IMR-90 (cell line): ENCODE measurements around the gene PREB. TPM values are rescaled to one million over a fixed set of nuclear protein-coding genes. Genes with fewer than 3 reads are reported as not detected.

ENCODE experiments used
- ATAC-seq: fragments of 200-7000 bp; cut with Tn5 transposase; 2 replicates; pipeline ENCODE4 v1.9.1; 2020; ENCODE audit warnings: low read depth, mild to moderate bottlenecking, moderate library complexity
- BruUV-seq: library from RNA; stranded (reverse); fragments of 400-500 nt; replicated peaks from 2 replicates; lab custom pipeline; 2021; lab: Mats Ljungman, UMichigan
- CTCF ChIA-PET: fragments of 300-600 bp; formaldehyde crosslinking; extraction: SDS; loops from one replicate; lab custom pipeline; 2021; ENCODE audit warnings: antibody characterized with exemption; lab: Yijun Ruan, JAX
- POLR2A ChIA-PET: fragments of 300-600 bp; sonication (Branson Sonifier 250); formaldehyde crosslinking; loops from one replicate; lab custom pipeline; 2022; ENCODE audit warnings: antibody characterized with exemption; ENCODE audit not compliant: unreplicated experiment; lab: Charles Lee
- DNase-seq: peaks from one replicate; pipeline ENCODE4 v3.0.0; 2013
- H2AFZ ChIP-seq: replicated peaks from 2 replicates; pipeline ENCODE3; 2013; ENCODE audit warnings: low read length, mild to moderate bottlenecking; ENCODE audit not compliant: poor library complexity
- H2AK5ac ChIP-seq: 2 replicates; pipeline ENCODE4 v1.6.1; 2013; ENCODE audit warnings: low read depth, low read length, inconsistent platforms
- H2AK9ac ChIP-seq: replicated peaks from 2 replicates; pipeline ENCODE3; 2013; ENCODE audit warnings: mild to moderate bottlenecking, low read depth, low read length, moderate library complexity; ENCODE audit not compliant: poor library complexity
- H2BK120ac ChIP-seq: 2 replicates; pipeline ENCODE4 v1.6.1; 2013; ENCODE audit warnings: low read depth, low read length, inconsistent platforms
- H2BK15ac ChIP-seq: 3 replicates; pipeline ENCODE4 v1.6.1; 2013; ENCODE audit warnings: low read depth, low read length, inconsistent platforms
- H2BK20ac ChIP-seq: 2 replicates; pipeline ENCODE4 v1.6.1; 2013; ENCODE audit warnings: low read depth, mild to moderate bottlenecking, inconsistent platforms, low read length, moderate library complexity
- H2BK5ac ChIP-seq: 2 replicates; pipeline ENCODE4 v1.6.1; 2013; ENCODE audit warnings: mild to moderate bottlenecking, low read depth, low read length, inconsistent platforms; ENCODE audit not compliant: poor library complexity, severe bottlenecking
- H3K14ac ChIP-seq: replicated peaks from 2 replicates; pipeline ENCODE4 v1.6.1; 2013; ENCODE audit warnings: low read depth, low read length, inconsistent platforms
- H3K18ac ChIP-seq: 2 replicates; pipeline ENCODE4 v1.6.1; 2013; ENCODE audit warnings: low read depth, low read length, control low read depth
- H3K23ac ChIP-seq: 2 replicates; pipeline ENCODE4 v1.6.1; 2013; ENCODE audit warnings: low read depth, low read length, inconsistent platforms
- H3K27ac ChIP-seq: 2 replicates; pipeline ENCODE4 v1.5.1; 2013; ENCODE audit warnings: mild to moderate bottlenecking, control low read depth, low read length; ENCODE audit not compliant: insufficient read depth
- H3K27me3 ChIP-seq: 2 replicates; pipeline ENCODE4 v1.6.1; 2013; ENCODE audit warnings: low read length; ENCODE audit not compliant: control insufficient read depth, insufficient read depth
- H3K36me3 ChIP-seq: 2 replicates; pipeline ENCODE4 v1.6.1; 2013; ENCODE audit warnings: low read length, mixed read lengths; ENCODE audit not compliant: control insufficient read depth, insufficient read depth
- H3K4ac ChIP-seq: 2 replicates; pipeline ENCODE4 v1.6.1; 2013; ENCODE audit warnings: low read depth, low read length, inconsistent platforms
- H3K4me1 ChIP-seq: 2 replicates; pipeline ENCODE4 v1.6.1; 2013; ENCODE audit warnings: low read length, mixed read lengths; ENCODE audit not compliant: control insufficient read depth, insufficient read depth
- H3K4me2 ChIP-seq: 2 replicates; pipeline ENCODE4 v1.6.1; 2013; ENCODE audit warnings: low read depth, mild to moderate bottlenecking, control low read depth, low read length, moderate library complexity
- H3K4me3 ChIP-seq: 2 replicates; pipeline ENCODE4 v1.5.1; 2013; ENCODE audit warnings: low read depth, mild to moderate bottlenecking, control low read depth, low read length, moderate library complexity; ENCODE audit not compliant: insufficient read depth
- H3K56ac ChIP-seq: 2 replicates; pipeline ENCODE4 v1.6.1; 2013; ENCODE audit warnings: low read length, inconsistent platforms; ENCODE audit not compliant: insufficient read depth; ENCODE audit errors: extremely low read depth
- H3K79me1 ChIP-seq, 2 experiments: 2 replicates each; pipeline ENCODE4 v1.6.1; 2013; ENCODE audit warnings: low read length in 2 of 2, inconsistent platforms in 1 of 2, low read depth in 1 of 2
- H3K9ac ChIP-seq: 2 replicates; pipeline ENCODE4 v1.6.1; 2013; ENCODE audit warnings: low read depth, low read length, control low read depth
- H3K9me1 ChIP-seq: 2 replicates; pipeline ENCODE4 v1.6.1; 2013; ENCODE audit warnings: low read length, inconsistent platforms; ENCODE audit not compliant: insufficient read depth
- H3K9me3 ChIP-seq: 2 replicates; pipeline ENCODE4 v1.6.1; 2013; ENCODE audit warnings: low read length; ENCODE audit not compliant: control insufficient read depth, insufficient read depth
- H4K20me1 ChIP-seq: 2 replicates; pipeline ENCODE4 v1.6.1; 2013; ENCODE audit warnings: low read length, inconsistent platforms; ENCODE audit not compliant: insufficient read depth
- H4K5ac ChIP-seq: 2 replicates; pipeline ENCODE4 v1.6.1; 2013; ENCODE audit warnings: mild to moderate bottlenecking, low read depth, low read length, control low read depth
- H4K8ac ChIP-seq, 2 experiments: 2 replicates each; pipeline ENCODE4 v1.6.1; 2013; ENCODE audit warnings: low read depth in 2 of 2, low read length in 2 of 2, control low read depth in 1 of 2, inconsistent platforms in 1 of 2
- H4K91ac ChIP-seq: 2 replicates; pipeline ENCODE4 v1.6.1; 2013; ENCODE audit warnings: low read depth, low read length, inconsistent platforms; ENCODE audit not compliant: insufficient read depth
- FOS ChIP-seq: fragments of 150-350 bp; IDR thresholded peaks from 2 replicates; pipeline ENCODE4 v1.6.1; 2016; ENCODE audit warnings: low read depth, low read length
- MAZ ChIP-seq: IDR thresholded peaks from 2 replicates; pipeline ENCODE4 v1.6.1; 2012; ENCODE audit warnings: low read depth, mild to moderate bottlenecking, low read length, improper control_type of control experiment, moderate library complexity, borderline replicate concordance
- RAD21 ChIP-seq: IDR thresholded peaks from 2 replicates; pipeline ENCODE4 v1.6.1; 2012; ENCODE audit warnings: low read length, improper control_type of control experiment
- SMC3 ChIP-seq: fragments of 150-350 bp; IDR thresholded peaks from 2 replicates; pipeline ENCODE4 v1.6.1; 2016; ENCODE audit warnings: low read depth, mild to moderate bottlenecking, antibody characterized with exemption, low read length, moderate library complexity
- WGBS, 2 experiments: methylation state at CpG; one replicate each; pipeline versions ENCODE4 v1.1.5 to v1.1.7; 2013; ENCODE audit warnings: missing lambda C conversion rate in 2 of 2; ENCODE audit not compliant: insufficient read length in 1 of 2; ENCODE audit errors: extremely low coverage in 2 of 2; 5-methylcytosine and 5-hydroxymethylcytosine counted together
- dilution Hi-C: fragments of 300-500 bp; cut with HindIII; formaldehyde crosslinking; loops from one replicate; pipeline ENCODE4 v1.14.3; 2018; ENCODE audit warnings: low sequenced_read_pairs; ENCODE audit not compliant: unreplicated experiment
- in situ Hi-C: fragments of 300-500 bp; cut with MboI; formaldehyde crosslinking; loops from 3 replicates; pipeline ENCODE4 v1.14.3; 2019; ENCODE audit warnings: low sequenced_read_pairs, inconsistent platforms, mixed read lengths
- intact Hi-C: fragments of 100-400 bp; cut with micrococcal nuclease; formaldehyde crosslinking; loops from 2 replicates; pipeline ENCODE4 v1.10.0; 2022
- polyA plus RNA-seq, 3 experiments: library from polyadenylated mRNA; depleted of rRNA; stranded (reverse); fragments of >200 nt; gene quantifications; 2 replicates each; pipeline ENCODE4 v1.2.3, GENCODE V29; 2012; ENCODE audit warnings: low replicate concordance in 1 of 3
- total RNA-seq: library from RNA; depleted of rRNA; stranded (reverse); fragments of >200 nt; gene quantifications from 2 replicates; pipeline ENCODE4 v1.2.3, GENCODE V29; 2012
- TF ChIP-seq, protein P1 (sequence below): conservative IDR thresholded peaks from 2 replicates; pipeline ENCODE4 v1.5.1; 2012; ENCODE audit warnings: mild to moderate bottlenecking, low read depth, low read length, improper control_type of control experiment

Gene PREB
- total and polyA plus RNA-seq, 2 of the 4 experiments (the other 2 are of a cell fraction) = 38.9 to 52.2 TPM

DNA sequence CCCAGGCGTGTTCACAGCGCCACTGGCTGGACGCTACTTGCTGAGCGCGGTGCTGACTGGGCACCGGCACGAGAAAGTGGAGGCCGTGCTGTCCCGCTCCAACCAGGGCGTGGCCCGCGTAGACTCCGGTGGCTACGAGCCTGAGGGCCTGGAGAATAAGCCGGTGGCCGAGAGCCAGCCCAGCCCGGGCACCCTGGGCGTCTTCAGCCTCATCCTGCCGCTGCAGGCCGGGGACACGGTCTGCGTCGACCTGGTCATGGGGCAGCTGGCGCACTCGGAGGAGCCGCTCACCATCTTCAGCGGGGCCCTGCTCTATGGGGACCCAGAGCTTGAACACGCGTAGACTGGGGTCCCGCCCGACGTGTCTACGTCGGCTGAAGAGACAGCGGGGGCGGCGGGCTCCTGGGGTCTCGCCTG lies 48.8 kb downstream of the PREB start:
- H3K4me1 ChIP-seq = peaks cover 11% of the 10 kb centered on the region

More for the DNA sequence above, 48.8 kb downstream of the PREB start:
- intact Hi-C loops (loop anchor here (1.0 to 5.0 kb wide), 2 partner anchors 35 to 238 kb away; partner anchors contain the start of gene DPYSL5), dilution Hi-C loops (no loop called here), in situ Hi-C loops (no loop called here)
- no peak overlapping the region for H3K18ac ChIP-seq
- H2AFZ ChIP-seq = peak overlapping the region; percentile 86
- no peak overlapping the region for H2BK20ac ChIP-seq
- H3K9me3 ChIP-seq = no peaks in the 10 kb centered on the region
- peaks cover 8% of the 10 kb centered on the region for H4K20me1 ChIP-seq
- H2BK15ac ChIP-seq = no peak overlapping the region
- H3K9me1 ChIP-seq = no peaks in the 10 kb centered on the region; the same call in 1 of the 2 replicates
- ChIA-PET CTCF (interaction anchor here (1.3 kb wide), 1 partner anchor 239 kb away, joined by 3 read pairs; no protein-coding TSS in a partner anchor), POLR2A (no interaction called here)
- WGBS, 2 experiments = 11% methylated on average over 28 of the region's 38 CpGs; no CpG with 5 or more reads in 1 of the 2 experiments
- DNase-seq (peak; percentile 45), ATAC-seq (peak; percentile 7)
- peak overlapping the region; percentile 6; the same call in 1 of the 2 replicates for H3K4me2 ChIP-seq
- no peaks in the 10 kb centered on the region for H3K27me3 ChIP-seq
- H2AK9ac ChIP-seq = peak overlapping the region; percentile 91
- TF ChIP-seq SMC3 = peak; percentile 23; the same call in 1 of the 2 replicates
- no peak for TF ChIP-seq MAZ
- TF ChIP-seq FOS = no peak
- peak; percentile 46; the same call in 1 of the 2 replicates for TF ChIP-seq RAD21
- TF ChIP-seq, protein P1, sequence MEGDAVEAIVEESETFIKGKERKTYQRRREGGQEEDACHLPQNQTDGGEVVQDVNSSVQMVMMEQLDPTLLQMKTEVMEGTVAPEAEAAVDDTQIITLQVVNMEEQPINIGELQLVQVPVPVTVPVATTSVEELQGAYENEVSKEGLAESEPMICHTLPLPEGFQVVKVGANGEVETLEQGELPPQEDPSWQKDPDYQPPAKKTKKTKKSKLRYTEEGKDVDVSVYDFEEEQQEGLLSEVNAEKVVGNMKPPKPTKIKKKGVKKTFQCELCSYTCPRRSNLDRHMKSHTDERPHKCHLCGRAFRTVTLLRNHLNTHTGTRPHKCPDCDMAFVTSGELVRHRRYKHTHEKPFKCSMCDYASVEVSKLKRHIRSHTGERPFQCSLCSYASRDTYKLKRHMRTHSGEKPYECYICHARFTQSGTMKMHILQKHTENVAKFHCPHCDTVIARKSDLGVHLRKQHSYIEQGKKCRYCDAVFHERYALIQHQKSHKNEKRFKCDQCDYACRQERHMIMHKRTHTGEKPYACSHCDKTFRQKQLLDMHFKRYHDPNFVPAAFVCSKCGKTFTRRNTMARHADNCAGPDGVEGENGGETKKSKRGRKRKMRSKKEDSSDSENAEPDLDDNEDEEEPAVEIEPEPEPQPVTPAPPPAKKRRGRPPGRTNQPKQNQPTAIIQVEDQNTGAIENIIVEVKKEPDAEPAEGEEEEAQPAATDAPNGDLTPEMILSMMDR = peak; percentile 40
- no peak overlapping the region for H3K4me3 ChIP-seq
- H4K8ac ChIP-seq = peak overlapping the region; percentile 45 to 55; a peak in 2 of 4 replicates
- H3K27ac ChIP-seq = peak overlapping the region; percentile 64
- H2AK5ac ChIP-seq = peak overlapping the region; percentile 51
- no peak overlapping the region for H3K14ac ChIP-seq
- H4K91ac ChIP-seq = peak overlapping the region; percentile 58
- H3K23ac ChIP-seq = no peak overlapping the region
- no peak overlapping the region for H2BK120ac ChIP-seq
- BruUV-seq = TSS peak; percentile 86
- H3K56ac ChIP-seq = no peak overlapping the region
- H2BK5ac ChIP-seq = no peak overlapping the region
- no peak overlapping the region for H4K5ac ChIP-seq
- peak overlapping the region; percentile 42 for H3K4ac ChIP-seq
- peaks cover 0 to 31% of the 10 kb centered on the region in 2 experiments; a peak in 2 of 4 replicates for H3K79me1 ChIP-seq
- H3K9ac ChIP-seq = no peak overlapping the region
- peaks cover 23% of the 10 kb centered on the region; the same call in 1 of the 2 replicates for H3K36me3 ChIP-seq
